SK-N-SH treated with all-trans-retinoic acid at 6 μM for 48 hours (cell line): Measurements from ENCODE around the gene DCC.

Source experiments
- ARNTL ChIP-seq: fragments of 450-650 bp; formaldehyde crosslinking; IDR thresholded peaks from 2 replicates; pipeline ENCODE4 v1.5.0; 2020; ENCODE audit warnings: low read depth, mild to moderate bottlenecking, moderate library complexity, borderline replicate concordance
- BACH2 ChIP-seq: fragments of 250-450 bp; sonication (Bioruptor Pico); IDR thresholded peaks from 2 replicates; pipeline ENCODE4 v1.9.0; 2021; ENCODE audit warnings: mild to moderate bottlenecking, borderline replicate concordance
- CSDC2 ChIP-seq: fragments of 250-450 bp; sonication (Bioruptor Pico); IDR thresholded peaks from 2 replicates; pipeline ENCODE4 v1.5.0; 2020; ENCODE audit warnings: mild to moderate bottlenecking, moderate library complexity
- ISL1 ChIP-seq: fragments of 250-450 bp; sonication (Bioruptor Pico); IDR thresholded peaks from 2 replicates; pipeline ENCODE4 v2.1.2; 2022; ENCODE audit warnings: mild to moderate bottlenecking, moderate library complexity
- POU6F1 ChIP-seq: fragments of 250-450 bp; sonication (Bioruptor Pico); IDR thresholded peaks from 2 replicates; pipeline ENCODE4 v1.8.0; 2021; ENCODE audit warnings: low read depth, mild to moderate bottlenecking, moderate library complexity, borderline replicate concordance
- RARB ChIP-seq: fragments of 250-450 bp; sonication (Bioruptor Pico); IDR thresholded peaks from 2 replicates; pipeline ENCODE4 v1.8.0; 2021; ENCODE audit warnings: mild to moderate bottlenecking, moderate library complexity
- SNAI2 ChIP-seq: fragments of 250-450 bp; sonication (Bioruptor Pico); IDR thresholded peaks from 2 replicates; pipeline ENCODE4 v1.5.0; 2020; ENCODE audit warnings: mild to moderate bottlenecking, moderate library complexity
- TCF4 ChIP-seq: fragments of 250-450 bp; sonication (Bioruptor Pico); IDR thresholded peaks from 2 replicates; pipeline ENCODE4 v1.8.0; 2021; ENCODE audit warnings: mild to moderate bottlenecking, moderate library complexity, borderline replicate concordance
- TOX ChIP-seq: fragments of 250-450 bp; sonication (Bioruptor Pico); IDR thresholded peaks from 2 replicates; pipeline ENCODE4 v1.8.0; 2021; ENCODE audit warnings: mild to moderate bottlenecking, moderate library complexity, borderline replicate concordance
- ZNF565 ChIP-seq: fragments of 450-650 bp; formaldehyde crosslinking; conservative IDR thresholded peaks from 2 replicates; pipeline ENCODE4 v1.5.0; 2020; ENCODE audit warnings: low read depth, mild to moderate bottlenecking, moderate library complexity
- TF ChIP-seq, protein P1 (sequence below): fragments of 250-450 bp; sonication (Bioruptor Pico); IDR thresholded peaks from 2 replicates; pipeline ENCODE4 v1.5.0; 2020; ENCODE audit warnings: mild to moderate bottlenecking, moderate library complexity
- TF ChIP-seq, protein P2 (sequence below): fragments of 250-450 bp; sonication (Bioruptor Pico); IDR thresholded peaks from 2 replicates; pipeline ENCODE4 v1.5.1; 2020; ENCODE audit warnings: low read depth, mild to moderate bottlenecking, moderate library complexity
- TF ChIP-seq, protein P3 (sequence below): fragments of 250-450 bp; sonication (Bioruptor Pico); IDR thresholded peaks from 2 replicates; pipeline ENCODE4 v1.8.0; 2020; ENCODE audit warnings: mild to moderate bottlenecking, moderate library complexity, borderline replicate concordance

DNA sequence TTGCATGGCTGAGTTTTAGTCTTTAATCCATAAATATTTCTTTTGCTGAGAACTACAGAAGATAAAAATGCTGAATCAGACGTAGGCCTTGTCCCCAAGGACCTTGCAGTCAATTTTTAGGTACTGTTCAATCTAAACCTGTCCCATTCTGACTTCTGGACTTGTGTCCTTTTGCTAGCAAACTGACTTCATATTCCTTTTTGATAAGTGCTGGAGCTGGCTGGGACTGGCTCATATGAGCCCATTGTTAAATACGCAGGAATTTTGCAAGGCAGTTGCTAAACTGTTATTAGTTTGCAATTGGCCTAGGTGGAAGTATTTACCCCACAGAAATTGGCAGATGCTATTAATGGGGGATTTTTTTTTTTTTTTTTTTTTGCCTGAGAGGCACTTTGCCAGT is 941.4 kb downstream of the DCC start:
- TF ChIP-seq TCF4 (no peak), CSDC2 (CRISPR knock-in tag) (no peak), RARB (CRISPR knock-in tag) (no peak), TOX (no peak), POU6F1 (CRISPR knock-in tag) (no peak), ISL1 (CRISPR knock-in tag) (no peak), ARNTL (CRISPR knock-in tag) (no peak), SNAI2 (CRISPR knock-in tag) (no peak), ZNF565 (CRISPR knock-in tag) (no peak), BACH2 (no peak)
- TF ChIP-seq, protein P1, sequence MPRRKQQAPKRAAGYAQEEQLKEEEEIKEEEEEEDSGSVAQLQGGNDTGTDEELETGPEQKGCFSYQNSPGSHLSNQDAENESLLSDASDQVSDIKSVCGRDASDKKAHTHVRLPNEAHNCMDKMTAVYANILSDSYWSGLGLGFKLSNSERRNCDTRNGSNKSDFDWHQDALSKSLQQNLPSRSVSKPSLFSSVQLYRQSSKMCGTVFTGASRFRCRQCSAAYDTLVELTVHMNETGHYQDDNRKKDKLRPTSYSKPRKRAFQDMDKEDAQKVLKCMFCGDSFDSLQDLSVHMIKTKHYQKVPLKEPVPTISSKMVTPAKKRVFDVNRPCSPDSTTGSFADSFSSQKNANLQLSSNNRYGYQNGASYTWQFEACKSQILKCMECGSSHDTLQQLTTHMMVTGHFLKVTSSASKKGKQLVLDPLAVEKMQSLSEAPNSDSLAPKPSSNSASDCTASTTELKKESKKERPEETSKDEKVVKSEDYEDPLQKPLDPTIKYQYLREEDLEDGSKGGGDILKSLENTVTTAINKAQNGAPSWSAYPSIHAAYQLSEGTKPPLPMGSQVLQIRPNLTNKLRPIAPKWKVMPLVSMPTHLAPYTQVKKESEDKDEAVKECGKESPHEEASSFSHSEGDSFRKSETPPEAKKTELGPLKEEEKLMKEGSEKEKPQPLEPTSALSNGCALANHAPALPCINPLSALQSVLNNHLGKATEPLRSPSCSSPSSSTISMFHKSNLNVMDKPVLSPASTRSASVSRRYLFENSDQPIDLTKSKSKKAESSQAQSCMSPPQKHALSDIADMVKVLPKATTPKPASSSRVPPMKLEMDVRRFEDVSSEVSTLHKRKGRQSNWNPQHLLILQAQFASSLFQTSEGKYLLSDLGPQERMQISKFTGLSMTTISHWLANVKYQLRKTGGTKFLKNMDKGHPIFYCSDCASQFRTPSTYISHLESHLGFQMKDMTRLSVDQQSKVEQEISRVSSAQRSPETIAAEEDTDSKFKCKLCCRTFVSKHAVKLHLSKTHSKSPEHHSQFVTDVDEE (CRISPR knock-in tag) = no peak
- TF ChIP-seq, protein P2, sequence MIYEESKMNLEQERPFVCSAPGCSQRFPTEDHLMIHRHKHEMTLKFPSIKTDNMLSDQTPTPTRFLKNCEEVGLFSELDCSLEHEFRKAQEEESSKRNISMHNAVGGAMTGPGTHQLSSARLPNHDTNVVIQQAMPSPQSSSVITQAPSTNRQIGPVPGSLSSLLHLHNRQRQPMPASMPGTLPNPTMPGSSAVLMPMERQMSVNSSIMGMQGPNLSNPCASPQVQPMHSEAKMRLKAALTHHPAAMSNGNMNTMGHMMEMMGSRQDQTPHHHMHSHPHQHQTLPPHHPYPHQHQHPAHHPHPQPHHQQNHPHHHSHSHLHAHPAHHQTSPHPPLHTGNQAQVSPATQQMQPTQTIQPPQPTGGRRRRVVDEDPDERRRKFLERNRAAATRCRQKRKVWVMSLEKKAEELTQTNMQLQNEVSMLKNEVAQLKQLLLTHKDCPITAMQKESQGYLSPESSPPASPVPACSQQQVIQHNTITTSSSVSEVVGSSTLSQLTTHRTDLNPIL = no peak
- TF ChIP-seq, protein P3, sequence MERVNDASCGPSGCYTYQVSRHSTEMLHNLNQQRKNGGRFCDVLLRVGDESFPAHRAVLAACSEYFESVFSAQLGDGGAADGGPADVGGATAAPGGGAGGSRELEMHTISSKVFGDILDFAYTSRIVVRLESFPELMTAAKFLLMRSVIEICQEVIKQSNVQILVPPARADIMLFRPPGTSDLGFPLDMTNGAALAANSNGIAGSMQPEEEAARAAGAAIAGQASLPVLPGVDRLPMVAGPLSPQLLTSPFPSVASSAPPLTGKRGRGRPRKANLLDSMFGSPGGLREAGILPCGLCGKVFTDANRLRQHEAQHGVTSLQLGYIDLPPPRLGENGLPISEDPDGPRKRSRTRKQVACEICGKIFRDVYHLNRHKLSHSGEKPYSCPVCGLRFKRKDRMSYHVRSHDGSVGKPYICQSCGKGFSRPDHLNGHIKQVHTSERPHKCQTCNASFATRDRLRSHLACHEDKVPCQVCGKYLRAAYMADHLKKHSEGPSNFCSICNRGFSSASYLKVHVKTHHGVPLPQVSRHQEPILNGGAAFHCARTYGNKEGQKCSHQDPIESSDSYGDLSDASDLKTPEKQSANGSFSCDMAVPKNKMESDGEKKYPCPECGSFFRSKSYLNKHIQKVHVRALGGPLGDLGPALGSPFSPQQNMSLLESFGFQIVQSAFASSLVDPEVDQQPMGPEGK = no peak
